SK-N-MC (cell line): ENCODE results near the gene ITGA3.

ENCODE experiments used
- EZH2 ChIP-seq: fragments of 200-600 bp; sonication (generic); IDR thresholded peaks from one replicate; pipeline ENCODE4 v1.6.1; 2017; ENCODE audit warnings: antibody characterized with exemption
- FOXP2 ChIP-seq: optimal IDR thresholded peaks from 2 replicates; pipeline ENCODE3; 2011; ENCODE audit warnings: mild to moderate bottlenecking, moderate library complexity; ENCODE audit not compliant: insufficient read depth; ENCODE audit errors: extremely low read length, control extremely low read depth
- POLR2AphosphoS5 ChIP-seq: IDR thresholded peaks from 2 replicates; pipeline ENCODE4 v1.6.1; 2012; ENCODE audit warnings: mild to moderate bottlenecking, low read depth, low read length, borderline replicate concordance

DNA sequence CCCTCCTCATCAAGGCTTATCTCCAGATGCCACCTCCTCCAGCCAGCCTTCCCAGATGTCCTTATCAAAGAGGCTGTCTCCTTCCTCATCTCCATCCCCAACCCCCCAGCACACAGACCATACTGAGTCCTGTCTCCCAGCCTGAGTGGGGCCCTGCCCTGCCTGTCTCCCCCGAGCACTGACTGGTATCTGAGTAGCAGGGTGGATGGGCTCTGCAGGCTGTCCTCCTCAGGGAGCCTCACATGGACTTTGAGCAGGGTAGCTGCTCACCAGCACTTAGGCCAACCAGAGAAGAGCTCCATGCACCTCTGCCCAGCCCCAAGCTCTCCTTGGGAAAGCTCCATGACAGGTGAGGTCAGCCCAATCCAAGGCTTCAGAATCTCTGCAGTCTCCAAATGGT, 20.0 kb upstream of the ITGA3 start:
- TF ChIP-seq POLR2AphosphoS5: no peak
- TF ChIP-seq EZH2: no peak
- no peak for TF ChIP-seq FOXP2
